HepG2 (cell line): ENCODE results near the gene ADGRF1. TPM values are rescaled to one million over a fixed set of nuclear protein-coding genes. Genes with fewer than 3 reads are reported as not detected.

ENCODE experiments used
- AHDC1 ChIP-seq: sonication (generic); formaldehyde crosslinking; IDR thresholded peaks from 2 replicates; pipeline ENCODE4 v1.5.1; 2020; ENCODE audit warnings: mild to moderate bottlenecking, missing genetic modification reagents, borderline replicate concordance
- KIAA2018 ChIP-seq: sonication (generic); formaldehyde crosslinking; IDR thresholded peaks from 2 replicates; pipeline ENCODE4 v1.5.0; 2020; ENCODE audit warnings: mild to moderate bottlenecking, missing genetic modification reagents, borderline replicate concordance
- LBX2 ChIP-seq: sonication (generic); formaldehyde crosslinking; IDR thresholded peaks from 2 replicates; pipeline ENCODE4 v1.5.0; 2020; ENCODE audit warnings: missing genetic modification reagents, mild to moderate bottlenecking, borderline replicate concordance
- SMC3 ChIP-seq: IDR thresholded peaks from 2 replicates; pipeline ENCODE4 v1.6.1; 2011; ENCODE audit warnings: low read length, improper control_type of control experiment
- SP2 ChIP-seq: sonication (generic); formaldehyde crosslinking; IDR thresholded peaks from 2 replicates; pipeline ENCODE4 v1.5.1; 2020; ENCODE audit warnings: mild to moderate bottlenecking, missing genetic modification reagents
- SRSF4 ChIP-seq: fragments of 200-400 bp; formaldehyde crosslinking; IDR thresholded peaks from one replicate; pipeline ENCODE4 v1.6.1; 2018; ENCODE audit warnings: mild to moderate bottlenecking, low read depth, low read length, moderate library complexity; ENCODE audit not compliant: poor library complexity, severe bottlenecking
- XRCC5 ChIP-seq: fragments of 200-400 bp; formaldehyde crosslinking; optimal IDR thresholded peaks from 2 replicates; pipeline ENCODE3; 2017; ENCODE audit warnings: mild to moderate bottlenecking, low read length
- ZNF138 ChIP-seq: sonication (generic); formaldehyde crosslinking; IDR thresholded peaks from 2 replicates; pipeline ENCODE4 v1.5.0; 2020; ENCODE audit warnings: mild to moderate bottlenecking, low read depth, missing genetic modification reagents
- ZNF414 ChIP-seq: sonication (generic); formaldehyde crosslinking; IDR thresholded peaks from 2 replicates; pipeline ENCODE4 v1.5.0; 2020; ENCODE audit warnings: missing genetic modification reagents
- ZNF431 ChIP-seq: sonication (generic); formaldehyde crosslinking; IDR thresholded peaks from 2 replicates; pipeline ENCODE4 v1.9.0; 2022; ENCODE audit warnings: missing genetic modification reagents, low read depth, mild to moderate bottlenecking, borderline replicate concordance
- polyA plus RNA-seq, 8 experiments: library from polyadenylated mRNA; depleted of rRNA in 3 of 8; stranded (reverse) in 7 of 8; unstranded in 1 of 8; fragments of >200 nt; fragmentation: Illumina TruSeq in 4 of 8; extraction: Trizol in 4 of 8; gene quantifications; 2 replicates each; pipeline versions ENCODE4 v1.2.1 to v1.2.3, GENCODE V29; 2011 to 2016; ENCODE audit warnings: low read depth in 4 of 8, missing spikeins in 1 of 8, mixed read lengths in 1 of 8; ENCODE audit not compliant: insufficient read depth in 1 of 8
- total RNA-seq, 5 experiments: library from RNA; depleted of rRNA; stranded (reverse); fragments of >200 nt; fragmentation: Illumina TruSeq; extraction: Trizol; gene quantifications; 2 replicates each; pipeline ENCODE4 v1.2.3, GENCODE V29; 2016; ENCODE audit warnings: low read depth in 1 of 5

Gene ADGRF1
- total and polyA plus RNA-seq, 2 of the 13 experiments (the other 11 are each of a cell fraction or from before 2014, with no cell fraction given), result not detected

- no peak for TF ChIP-seq ZNF138 (CRISPR knock-in tag)
- peak; percentile 72; the same call in 1 of the 2 replicates for TF ChIP-seq ZNF431 (CRISPR knock-in tag)
- TF ChIP-seq LBX2 (CRISPR knock-in tag), result no peak
- no peak for TF ChIP-seq KIAA2018 (CRISPR knock-in tag)
- TF ChIP-seq ZNF414 (CRISPR knock-in tag), result no peak
- TF ChIP-seq SP2 (CRISPR knock-in tag), result no peak
- peak; percentile 18 for TF ChIP-seq SMC3
- no peak for TF ChIP-seq SRSF4
- peak; percentile 67 for TF ChIP-seq XRCC5
- no peak; the same call in 1 of the 2 replicates for TF ChIP-seq AHDC1 (CRISPR knock-in tag)
Observed at GRCh38 chr6:47075741-47076421, 33.7 kb upstream of the ADGRF1 start (continued).
